Neural crest cell (in vitro differentiated cells): ENCODE data around the gene ADNP2. TPM values are rescaled to one million over a fixed set of nuclear protein-coding genes. Genes with fewer than 3 reads are reported as not detected.
"Not testable (repeated sequence)": the region's sequence is repeated elsewhere in the genome, so short reads cannot be mapped to it uniquely, and the experiment has no call there.

Experiments used
- DNase-seq: peaks from one replicate; pipeline ENCODE4 v3.0.0; 2021; ENCODE audit warnings: low read depth, mixed read lengths, low spot score
- H3K27ac Mint-ChIP-seq: one replicate; pipeline ENCODE4 v1.8.0; 2021; ENCODE audit warnings: mild to moderate bottlenecking, mixed read lengths; ENCODE audit not compliant: unreplicated experiment
- H3K27me3 Mint-ChIP-seq: 2 replicates; pipeline ENCODE4 v1.8.0; 2021; ENCODE audit warnings: low read depth, mild to moderate bottlenecking, mixed read lengths
- H3K36me3 Mint-ChIP-seq: 2 replicates; pipeline ENCODE4 v1.8.0; 2021; ENCODE audit warnings: low read depth, mild to moderate bottlenecking, mixed read lengths
- H3K4me1 Mint-ChIP-seq: 2 replicates; pipeline ENCODE4 v1.8.0; 2021; ENCODE audit warnings: mixed read lengths
- H3K4me3 Mint-ChIP-seq: one replicate; pipeline ENCODE4 v1.8.0; 2021; ENCODE audit warnings: mild to moderate bottlenecking, mixed read lengths
- H3K9me3 Mint-ChIP-seq: 2 replicates; pipeline ENCODE4 v1.8.0; 2021; ENCODE audit warnings: mixed read lengths
- CTCF ChIP-seq: fragments of 200-600 bp; sonication (generic); conservative IDR thresholded peaks from 2 replicates; pipeline ENCODE4 v1.5.0; 2021; ENCODE audit warnings: antibody characterized with exemption, mild to moderate bottlenecking
- total RNA-seq: library from RNA; stranded (reverse); gene quantifications from 2 replicates; pipeline ENCODE4 v1.2.1, GENCODE V29; 2021

ADNP2 gene
- total RNA-seq, 1 donor from 2014 or later: 44.0 TPM

DNA sequence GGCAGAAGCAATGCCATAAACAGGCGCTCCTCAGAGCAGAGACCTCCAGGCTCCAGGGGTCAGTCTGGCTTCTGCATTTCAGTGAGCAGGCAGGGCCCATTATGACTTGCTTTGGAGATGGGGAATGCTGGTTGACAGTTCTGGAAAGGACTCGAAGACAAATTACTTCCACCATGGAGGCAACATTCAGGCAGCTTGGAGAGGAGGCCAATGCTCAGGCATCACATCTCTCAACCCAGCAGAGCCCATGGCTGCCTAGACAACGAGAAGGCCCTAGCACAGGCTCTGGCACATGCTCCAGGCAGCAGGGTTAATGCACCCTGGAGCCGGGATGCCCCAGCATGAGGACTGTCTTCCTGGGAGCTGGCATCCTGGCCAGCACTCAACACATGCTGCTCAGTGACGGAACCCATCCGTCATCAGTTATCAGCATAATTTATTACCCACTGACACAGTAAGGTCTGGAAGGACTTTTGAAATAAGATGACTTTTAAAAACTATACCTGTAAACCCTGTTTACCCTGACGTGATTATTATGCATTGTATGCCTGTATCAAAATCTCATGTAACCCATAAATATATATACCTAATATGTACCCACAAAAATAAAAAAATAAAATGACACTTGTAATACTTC is 52.8 kb downstream of the ADNP2 start:
- Mint-ChIP-seq H3K9me3 (peaks cover 3% of the 10 kb centered on the region), H3K4me3 (no peak overlapping the region), H3K36me3 (peaks cover 35% of the 10 kb centered on the region), H3K4me1 (peaks cover 3% of the 10 kb centered on the region), H3K27me3 (no peaks in the 10 kb centered on the region), H3K27ac (no peak overlapping the region)
- DNase-seq: no peak
- TF ChIP-seq CTCF: no peak

GRCh38 chr18:80163183-80163582 is 54.1 kb downstream of the ADNP2 start:
- peaks cover 38% of the 10 kb centered on the region for H3K36me3 Mint-ChIP-seq
- TF ChIP-seq CTCF: no peak
- H3K4me1 Mint-ChIP-seq: peaks cover 7% of the 10 kb centered on the region
- no peak for DNase-seq
- H3K27me3 Mint-ChIP-seq: no peaks in the 10 kb centered on the region
- H3K27ac Mint-ChIP-seq: no peak overlapping the region
- peaks cover 3% of the 10 kb centered on the region for H3K9me3 Mint-ChIP-seq
- H3K4me3 Mint-ChIP-seq: no peak overlapping the region

GRCh38 chr18:80164727-80165355 is 55.8 kb downstream of the ADNP2 start:
- H3K4me1 Mint-ChIP-seq, H3K27ac Mint-ChIP-seq, H3K27me3 Mint-ChIP-seq, DNase-seq, H3K4me3 Mint-ChIP-seq, H3K9me3 Mint-ChIP-seq: not testable (repeated sequence)
- H3K36me3 Mint-ChIP-seq: peaks cover 38% of the 10 kb centered on the region

GRCh38 chr18:80166240-80166639 is 57.2 kb downstream of the ADNP2 start:
- TF ChIP-seq CTCF: no peak
- Mint-ChIP-seq H3K27me3 (no peaks in the 10 kb centered on the region), H3K4me3 (no peak overlapping the region), H3K27ac (no peak overlapping the region), H3K36me3 (peaks cover 34% of the 10 kb centered on the region), H3K4me1 (peaks cover 7% of the 10 kb centered on the region), H3K9me3 (peaks cover 3% of the 10 kb centered on the region)
- no peak for DNase-seq

GRCh38 chr18:80166725-80167124 is 57.7 kb downstream of the ADNP2 start:
- Mint-ChIP-seq H3K36me3 (peaks cover 33% of the 10 kb centered on the region), H3K27me3 (no peaks in the 10 kb centered on the region)

More at GRCh38 chr18:80166725-80167124, 57.7 kb downstream of the ADNP2 start:
- Mint-ChIP-seq H3K4me1 (peaks cover 11% of the 10 kb centered on the region), H3K27ac (no peak overlapping the region), H3K4me3 (no peak overlapping the region), H3K9me3 (peaks cover 3% of the 10 kb centered on the region)
- DNase-seq: no peak
- no peak for TF ChIP-seq CTCF
